HUES64 (cell line): ENCODE results near the gene CTPS1.

Source experiments
- H3K27ac ChIP-seq: 2 replicates; pipeline ENCODE4 v1.7.0; 2013; ENCODE audit warnings: low read depth, low read length, inconsistent platforms
- H3K27me3 ChIP-seq: 2 replicates; pipeline ENCODE4 v1.6.1; 2013; ENCODE audit warnings: mild to moderate bottlenecking, low read length; ENCODE audit not compliant: insufficient read depth
- H3K36me3 ChIP-seq: 2 replicates; pipeline ENCODE4 v1.6.1; 2013; ENCODE audit warnings: mild to moderate bottlenecking, low read length; ENCODE audit not compliant: insufficient read depth
- H3K4me1 ChIP-seq: 2 replicates; pipeline ENCODE4 v1.6.1; 2013; ENCODE audit warnings: mild to moderate bottlenecking, low read length, moderate library complexity; ENCODE audit not compliant: insufficient read depth
- H3K4me3 ChIP-seq: 2 replicates; pipeline ENCODE4 v1.5.1; 2013; ENCODE audit warnings: mild to moderate bottlenecking, low read length, moderate library complexity
- H3K9ac ChIP-seq: 2 replicates; pipeline ENCODE4 v1.6.1; 2013; ENCODE audit warnings: mild to moderate bottlenecking, low read depth, low read length
- H3K9me3 ChIP-seq: 2 replicates; pipeline ENCODE4 v1.6.1; 2013; ENCODE audit warnings: low read depth, low read length; ENCODE audit not compliant: insufficient read depth
- WGBS: fragments of 150-250, 120-280 bp; methylation state at CpG from one replicate; pipeline ENCODE4 v1.1.7; 2013; ENCODE audit warnings: missing lambda C conversion rate; 5-methylcytosine and 5-hydroxymethylcytosine counted together

CTPS1 gene

GRCh38 chr1:41028034-41028642 is 48.6 kb downstream of the CTPS1 start:
- peaks cover 12% of the 10 kb centered on the region; the same call in 1 of the 2 replicates for H3K36me3 ChIP-seq
- 97% methylated on average over 10 of the region's 10 CpGs for WGBS
- no peak overlapping the region for H3K9ac ChIP-seq
- H3K9me3 ChIP-seq, result no peaks in the 10 kb centered on the region
- H3K27ac ChIP-seq, result no peak overlapping the region
- peaks cover 1% of the 10 kb centered on the region; the same call in 1 of the 2 replicates for H3K4me1 ChIP-seq
- H3K4me3 ChIP-seq, result no peak overlapping the region
- H3K27me3 ChIP-seq, result no peaks in the 10 kb centered on the region

GRCh38 chr1:41030872-41031616 is 51.5 kb downstream of the CTPS1 start:
- peaks cover 18% of the 10 kb centered on the region for H3K36me3 ChIP-seq
- WGBS, result 94% methylated on average over 8 of the region's 8 CpGs
- no peaks in the 10 kb centered on the region for H3K27me3 ChIP-seq
- H3K27ac ChIP-seq, result no peak overlapping the region
- H3K4me3 ChIP-seq, result no peak overlapping the region
- H3K9me3 ChIP-seq, result no peaks in the 10 kb centered on the region
- H3K4me1 ChIP-seq, result peaks cover 10% of the 10 kb centered on the region; the same call in 1 of the 2 replicates
- H3K9ac ChIP-seq, result no peak overlapping the region

GRCh38 chr1:41032147-41032546 is 52.7 kb downstream of the CTPS1 start:
- Histone ChIP-seq H3K9me3 (no peaks in the 10 kb centered on the region), H3K4me3 (no peak overlapping the region), H3K4me1 (peaks cover 10% of the 10 kb centered on the region; the same call in 1 of the 2 replicates), H3K27me3 (no peaks in the 10 kb centered on the region), H3K9ac (no peak overlapping the region), H3K36me3 (peaks cover 18% of the 10 kb centered on the region), H3K27ac (no peak overlapping the region)
- WGBS, result 93% methylated on average over 1 of the region's 2 CpGs

- no peak overlapping the region for H3K4me3 ChIP-seq
- H3K36me3 ChIP-seq, result peaks cover 16% of the 10 kb centered on the region
- no peak overlapping the region for H3K27ac ChIP-seq
- H3K4me1 ChIP-seq, result peaks cover 10% of the 10 kb centered on the region; the same call in 1 of the 2 replicates
- whole genome bisulfite sequencing, result 92% methylated on average over 2 of the region's 3 CpGs
- H3K9me3 ChIP-seq, result no peaks in the 10 kb centered on the region
- H3K27me3 ChIP-seq, result no peaks in the 10 kb centered on the region
- H3K9ac ChIP-seq, result no peak overlapping the region
Measured at GRCh38 chr1:41033272-41033671, 53.8 kb downstream of the CTPS1 start.

- Histone ChIP-seq H3K9me3 (no peaks in the 10 kb centered on the region), H3K4me3 (no peak overlapping the region), H3K4me1 (peaks cover 10% of the 10 kb centered on the region; the same call in 1 of the 2 replicates), H3K36me3 (peaks cover 9% of the 10 kb centered on the region; the same call in 1 of the 2 replicates), H3K9ac (no peak overlapping the region), H3K27me3 (no peaks in the 10 kb centered on the region), H3K27ac (no peak overlapping the region)
- WGBS, result 97% methylated on average over 3 of the region's 3 CpGs
Measured at GRCh38 chr1:41037116-41037903, 57.8 kb downstream of the CTPS1 start.

GRCh38 chr1:41038110-41038509 is 58.6 kb downstream of the CTPS1 start:
- Histone ChIP-seq H3K27me3 (no peaks in the 10 kb centered on the region), H3K4me1 (peaks cover 9% of the 10 kb centered on the region; the same call in 1 of the 2 replicates), H3K27ac (no peak overlapping the region), H3K9ac (no peak overlapping the region), H3K36me3 (peaks cover 6% of the 10 kb centered on the region; the same call in 1 of the 2 replicates), H3K4me3 (no peak overlapping the region), H3K9me3 (no peaks in the 10 kb centered on the region)
- 98% methylated on average over 5 of the region's 5 CpGs for WGBS

- Histone ChIP-seq H3K4me1 (no peaks in the 10 kb centered on the region), H3K9me3 (no peaks in the 10 kb centered on the region), H3K27ac (no peak overlapping the region), H3K36me3 (peaks cover 8% of the 10 kb centered on the region; the same call in 1 of the 2 replicates), H3K4me3 (no peak overlapping the region), H3K27me3 (no peaks in the 10 kb centered on the region), H3K9ac (no peak overlapping the region)
- 93% methylated on average over 3 of the region's 3 CpGs for WGBS
Measured at GRCh38 chr1:41041614-41042270, 62.2 kb downstream of the CTPS1 start.

GRCh38 chr1:41044187-41044586 is 64.7 kb downstream of the CTPS1 start:
- Histone ChIP-seq H3K36me3 (peaks cover 17% of the 10 kb centered on the region; the same call in 1 of the 2 replicates), H3K4me1 (no peaks in the 10 kb centered on the region), H3K4me3 (no peak overlapping the region), H3K27ac (no peak overlapping the region), H3K27me3 (no peaks in the 10 kb centered on the region), H3K9ac (no peak overlapping the region), H3K9me3 (no peaks in the 10 kb centered on the region)
- 86% methylated on average over 2 of the region's 2 CpGs for WGBS

- Histone ChIP-seq H3K4me3 (no peak overlapping the region), H3K36me3 (peaks cover 17% of the 10 kb centered on the region; the same call in 1 of the 2 replicates), H3K9ac (no peak overlapping the region), H3K27me3 (no peaks in the 10 kb centered on the region), H3K9me3 (no peaks in the 10 kb centered on the region), H3K4me1 (no peaks in the 10 kb centered on the region), H3K27ac (no peak overlapping the region)
- 89% methylated on average over 5 of the region's 5 CpGs for WGBS
Measured at GRCh38 chr1:41045740-41046139, 66.2 kb downstream of the CTPS1 start.

- no peaks in the 10 kb centered on the region for H3K27me3 ChIP-seq
- WGBS, result 90% methylated on average over 10 of the region's 10 CpGs
- no peak overlapping the region for H3K4me3 ChIP-seq
- H3K9me3 ChIP-seq, result no peaks in the 10 kb centered on the region
- peaks cover 17% of the 10 kb centered on the region; the same call in 1 of the 2 replicates for H3K36me3 ChIP-seq
- no peak overlapping the region for H3K9ac ChIP-seq
- no peak overlapping the region for H3K27ac ChIP-seq
- H3K4me1 ChIP-seq, result no peaks in the 10 kb centered on the region
Measured at GRCh38 chr1:41046347-41046775, 66.9 kb downstream of the CTPS1 start.
